IMR-90 (cell line): Measurements from ENCODE around the gene DNAH3.

Source experiments
- BHLHE40 ChIP-seq: fragments of 150-350 bp; IDR thresholded peaks from 2 replicates; pipeline ENCODE4 v1.6.1; 2016; ENCODE audit warnings: mild to moderate bottlenecking, low read depth, low read length
- CEBPB ChIP-seq: IDR thresholded peaks from 2 replicates; pipeline ENCODE4 v1.6.1; 2012; ENCODE audit warnings: low read depth, low read length, improper control_type of control experiment
- ELK1 ChIP-seq: fragments of 150-350 bp; IDR thresholded peaks from 2 replicates; pipeline ENCODE4 v1.6.1; 2016; ENCODE audit warnings: low read depth, mild to moderate bottlenecking, low read length, moderate library complexity, borderline replicate concordance
- FOS ChIP-seq: fragments of 150-350 bp; IDR thresholded peaks from 2 replicates; pipeline ENCODE4 v1.6.1; 2016; ENCODE audit warnings: low read depth, low read length
- POLR2A ChIP-seq: IDR thresholded peaks from 2 replicates; pipeline ENCODE4 v1.6.1; 2012; ENCODE audit warnings: mild to moderate bottlenecking, low read depth, low read length
- RCOR1 ChIP-seq: IDR thresholded peaks from 2 replicates; pipeline ENCODE4 v1.6.1; 2012; ENCODE audit warnings: mild to moderate bottlenecking, low read length, improper control_type of control experiment; ENCODE audit not compliant: insufficient replicate concordance
- RFX5 ChIP-seq: IDR thresholded peaks from 2 replicates; pipeline ENCODE4 v1.8.0; 2012; ENCODE audit warnings: low read depth, mild to moderate bottlenecking, low read length, moderate library complexity
- SMC3 ChIP-seq: fragments of 150-350 bp; IDR thresholded peaks from 2 replicates; pipeline ENCODE4 v1.6.1; 2016; ENCODE audit warnings: low read depth, mild to moderate bottlenecking, antibody characterized with exemption, low read length, moderate library complexity
- USF2 ChIP-seq: fragments of 150-350 bp; IDR thresholded peaks from 2 replicates; pipeline ENCODE4 v1.6.1; 2017; ENCODE audit warnings: mild to moderate bottlenecking, antibody characterized with exemption, low read length, low read depth
- TF ChIP-seq, protein P1 (sequence below): conservative IDR thresholded peaks from 2 replicates; pipeline ENCODE4 v1.5.1; 2012; ENCODE audit warnings: mild to moderate bottlenecking, low read depth, low read length, improper control_type of control experiment

GRCh38 chr16:20889625-20890275 is 260.9 kb downstream of the DNAH3 start:
- TF ChIP-seq, protein P1, sequence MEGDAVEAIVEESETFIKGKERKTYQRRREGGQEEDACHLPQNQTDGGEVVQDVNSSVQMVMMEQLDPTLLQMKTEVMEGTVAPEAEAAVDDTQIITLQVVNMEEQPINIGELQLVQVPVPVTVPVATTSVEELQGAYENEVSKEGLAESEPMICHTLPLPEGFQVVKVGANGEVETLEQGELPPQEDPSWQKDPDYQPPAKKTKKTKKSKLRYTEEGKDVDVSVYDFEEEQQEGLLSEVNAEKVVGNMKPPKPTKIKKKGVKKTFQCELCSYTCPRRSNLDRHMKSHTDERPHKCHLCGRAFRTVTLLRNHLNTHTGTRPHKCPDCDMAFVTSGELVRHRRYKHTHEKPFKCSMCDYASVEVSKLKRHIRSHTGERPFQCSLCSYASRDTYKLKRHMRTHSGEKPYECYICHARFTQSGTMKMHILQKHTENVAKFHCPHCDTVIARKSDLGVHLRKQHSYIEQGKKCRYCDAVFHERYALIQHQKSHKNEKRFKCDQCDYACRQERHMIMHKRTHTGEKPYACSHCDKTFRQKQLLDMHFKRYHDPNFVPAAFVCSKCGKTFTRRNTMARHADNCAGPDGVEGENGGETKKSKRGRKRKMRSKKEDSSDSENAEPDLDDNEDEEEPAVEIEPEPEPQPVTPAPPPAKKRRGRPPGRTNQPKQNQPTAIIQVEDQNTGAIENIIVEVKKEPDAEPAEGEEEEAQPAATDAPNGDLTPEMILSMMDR: no peak
- TF ChIP-seq SMC3 (no peak), FOS (no peak), RCOR1 (no peak), RFX5 (no peak), POLR2A (peak; percentile 23; the same call in 1 of the 2 replicates), USF2 (no peak), ELK1 (no peak), BHLHE40 (no peak), CEBPB (no peak)
